ENCODE results near the gene KREMEN1. TPM values are rescaled to one million over a fixed set of nuclear protein-coding genes. Genes with fewer than 3 reads are reported as not detected.

Gene KREMEN1, protein sequence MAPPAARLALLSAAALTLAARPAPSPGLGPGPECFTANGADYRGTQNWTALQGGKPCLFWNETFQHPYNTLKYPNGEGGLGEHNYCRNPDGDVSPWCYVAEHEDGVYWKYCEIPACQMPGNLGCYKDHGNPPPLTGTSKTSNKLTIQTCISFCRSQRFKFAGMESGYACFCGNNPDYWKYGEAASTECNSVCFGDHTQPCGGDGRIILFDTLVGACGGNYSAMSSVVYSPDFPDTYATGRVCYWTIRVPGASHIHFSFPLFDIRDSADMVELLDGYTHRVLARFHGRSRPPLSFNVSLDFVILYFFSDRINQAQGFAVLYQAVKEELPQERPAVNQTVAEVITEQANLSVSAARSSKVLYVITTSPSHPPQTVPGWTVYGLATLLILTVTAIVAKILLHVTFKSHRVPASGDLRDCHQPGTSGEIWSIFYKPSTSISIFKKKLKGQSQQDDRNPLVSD
- 7.2 TPM for total RNA-seq

DNA sequence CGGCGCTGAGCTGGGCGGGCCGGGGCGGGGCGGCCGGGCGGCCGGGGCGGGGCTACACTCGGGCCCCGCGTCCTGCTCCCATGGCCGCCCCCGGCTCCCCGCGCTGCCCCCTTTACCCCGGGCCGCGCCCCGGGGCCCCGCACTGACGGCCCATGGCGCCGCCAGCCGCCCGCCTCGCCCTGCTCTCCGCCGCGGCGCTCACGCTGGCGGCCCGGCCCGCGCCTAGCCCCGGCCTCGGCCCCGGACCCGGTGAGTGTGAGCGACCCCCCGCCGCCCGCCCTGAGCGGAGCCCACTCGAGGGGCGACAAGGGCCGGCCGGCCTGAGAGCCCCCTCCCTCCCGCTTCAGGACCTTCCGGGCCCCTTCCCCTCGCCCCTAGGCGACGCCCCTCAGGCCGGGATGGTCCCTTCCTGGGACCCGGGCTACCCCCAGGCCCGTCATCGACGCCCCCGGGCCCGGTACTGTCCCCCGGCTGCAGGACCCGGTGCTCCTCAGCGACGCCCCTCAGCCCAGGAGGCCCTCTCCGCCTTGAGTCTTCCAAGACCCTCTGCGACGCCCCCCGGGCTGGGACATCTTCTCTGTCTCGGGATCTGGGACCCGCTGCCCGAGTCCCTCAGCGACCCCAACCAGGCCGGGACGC, at the start of gene KREMEN1:
TSS of gene KREMEN1 (plus strand) at position 57 of the 639 bp plus-strand sequence. CDS start at position 153, 96 bp downstream.

DNA sequence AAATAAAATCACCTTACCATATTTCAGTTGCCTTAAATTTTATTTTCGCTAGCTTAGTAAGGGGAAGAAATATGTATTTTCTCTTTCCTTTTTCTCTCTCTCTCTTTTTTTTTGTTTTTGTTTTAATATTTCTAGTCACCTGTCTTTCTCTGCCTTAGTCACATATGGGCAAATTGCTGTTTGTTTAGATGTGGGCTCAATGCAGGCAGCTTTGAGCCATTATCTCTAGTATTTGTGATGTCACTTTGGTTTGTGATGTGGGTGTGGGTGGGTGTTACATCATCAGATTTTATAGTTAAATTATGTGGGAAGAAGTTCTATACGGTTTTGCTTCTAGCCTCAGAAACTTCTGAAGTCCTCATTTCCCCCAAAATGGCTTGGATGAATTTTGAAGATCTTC, 11.1 kb upstream of the KREMEN1 start, which contains the start of gene C22orf31:
TSS of gene C22orf31 (minus strand) at position 59 of the 400 bp plus-strand sequence. CDS start at position 20, 39 bp downstream.

DNA sequence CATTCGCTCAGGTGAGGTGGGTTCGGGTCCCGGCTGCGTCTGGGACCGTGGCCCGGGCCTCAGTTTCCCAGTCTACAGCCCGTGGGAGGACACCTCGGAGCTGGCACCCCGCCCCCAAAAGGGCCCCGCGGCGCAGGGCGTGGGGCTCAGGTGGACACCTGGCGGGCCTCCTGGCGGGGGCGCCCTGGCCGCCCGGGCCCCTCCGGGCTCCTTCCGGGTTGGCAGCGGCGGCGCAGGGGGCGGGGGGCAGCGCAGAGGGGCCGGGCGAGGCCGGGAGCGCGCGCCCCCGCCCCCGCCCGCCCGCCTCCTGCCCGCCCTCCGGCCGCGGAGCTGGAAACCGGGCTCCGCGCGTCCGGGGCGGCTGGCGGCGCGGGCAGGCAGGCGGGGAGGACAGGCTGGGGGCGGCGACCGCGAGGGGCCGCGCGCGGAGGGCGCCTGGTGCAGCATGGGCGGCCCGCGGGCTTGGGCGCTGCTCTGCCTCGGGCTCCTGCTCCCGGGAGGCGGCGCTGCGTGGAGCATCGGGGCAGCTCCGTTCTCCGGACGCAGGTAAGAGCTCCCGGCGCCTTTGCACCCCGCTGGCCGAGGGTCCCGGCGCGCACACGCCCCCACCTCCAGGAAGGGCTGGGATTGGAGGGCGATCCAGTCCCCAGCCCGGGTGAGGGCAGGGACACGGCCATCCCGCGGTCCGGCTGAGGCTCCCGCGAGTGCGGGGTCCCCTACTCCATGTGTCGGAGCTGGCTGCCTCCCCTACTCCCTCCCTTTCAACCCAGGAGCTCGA, 132.9 kb downstream of the KREMEN1 start, which contains the start of gene EMID1:
TSS of gene EMID1 (plus strand) at position 303 of the 778 bp plus-strand sequence. CDS start at position 446, 143 bp downstream.

Small RNA genes lying within 50 kb of the gene (small RNA-seq; reads per million reads assigned to genes)
- not detected for gene RNU6-1219P
- gene RNU6-810P: not detected

Other genes with a start within 250 kb of the KREMEN1 start
- 12.7 TPM for gene ZNRF3, start 189.5 kb upstream of the KREMEN1 start, total RNA-seq
- gene C22orf31, start 11.2 kb upstream of the KREMEN1 start, total RNA-seq: not detected
- gene EMID1, start 132.9 kb downstream of the KREMEN1 start, total RNA-seq: 21.5 TPM
- 22.1 TPM for gene RHBDD3, start 194.9 kb downstream of the KREMEN1 start, total RNA-seq
- gene EWSR1, start 195.2 kb downstream of the KREMEN1 start, total RNA-seq: 170 TPM
- gene GAS2L1, start 233.6 kb downstream of the KREMEN1 start, total RNA-seq: 6.5 TPM
- 1.6 TPM for gene RASL10A, start 242.7 kb downstream of the KREMEN1 start, total RNA-seq

All from diencephalon (tissue), 1 donor.